Measurements from ENCODE around the gene MTARC2. TPM values are rescaled to one million over a fixed set of nuclear protein-coding genes. Genes with fewer than 3 reads are reported as not detected.
"Not testable (repeated sequence)": the region's sequence is repeated elsewhere in the genome, so short reads cannot be mapped to it uniquely, and the experiment has no call there.

The MTARC2 gene
- total RNA-seq, 1 donor from 2014 or later, result 56.6 TPM

- H3K27ac ChIP-seq, result no peak overlapping the region
- intact Hi-C loops (cut with DNase I), result no loop called here
These were observed 39.9 kb upstream of the MTARC2 start for GRCh38 chr1:220708244-220708643.

GRCh38 chr1:220708936-220709801, 39.0 kb upstream of the MTARC2 start:
- Histone ChIP-seq H3K9me3 (no peaks in the 10 kb centered on the region), H3K4me3 (no peak overlapping the region), H3K27me3 (ENCODE audit: low read depth) (no peaks in the 10 kb centered on the region), H3K4me1 (no peaks in the 10 kb centered on the region), H3K27ac (no peak overlapping the region), H3K36me3 (no peaks in the 10 kb centered on the region)
- DNase-seq, result no peak
- TF ChIP-seq CTCF (IDR thresholded peaks at IDR 0.05), result no peak
- intact Hi-C loops (cut with DNase I), result no loop called here
- peak in 1 of 2 donors; percentile 19 for ATAC-seq

More at GRCh38 chr1:220708244-220708643, 39.9 kb upstream of the MTARC2 start:
- Histone ChIP-seq H3K4me3 (no peak overlapping the region), H3K36me3 (no peaks in the 10 kb centered on the region), H3K27me3 (ENCODE audit: low read depth) (no peaks in the 10 kb centered on the region), H3K9me3 (no peaks in the 10 kb centered on the region), H3K4me1 (no peaks in the 10 kb centered on the region)
- ATAC-seq (no peak), DNase-seq (no peak)
- TF ChIP-seq CTCF (IDR thresholded peaks at IDR 0.05), result no peak

GRCh38 chr1:220710333-220710732, 37.8 kb upstream of the MTARC2 start:
- Histone ChIP-seq H3K4me3 (no peak overlapping the region), H3K4me1 (no peaks in the 10 kb centered on the region), H3K9me3 (no peaks in the 10 kb centered on the region), H3K27ac (no peak overlapping the region), H3K27me3 (ENCODE audit: low read depth) (no peaks in the 10 kb centered on the region), H3K36me3 (no peaks in the 10 kb centered on the region)
- DNase-seq, result no peak
- TF ChIP-seq CTCF (IDR thresholded peaks at IDR 0.05), result no peak
- peak in 1 of 2 donors; percentile 16 for ATAC-seq
- intact Hi-C loops (cut with DNase I), result no loop called here

- no peak overlapping the region for H3K4me3 ChIP-seq
- H3K36me3 ChIP-seq, result no peaks in the 10 kb centered on the region
- intact Hi-C loops (cut with DNase I), result no loop called here
- no peaks in the 10 kb centered on the region for H3K4me1 ChIP-seq
- H3K9me3 ChIP-seq, result no peaks in the 10 kb centered on the region
- H3K27ac ChIP-seq, result no peak overlapping the region
- no peaks in the 10 kb centered on the region for H3K27me3 ChIP-seq (ENCODE audit: low read depth)
- DNase-seq (no peak), ATAC-seq (peak; percentile 36 to 54)
- TF ChIP-seq CTCF (IDR thresholded peaks at IDR 0.05), result no peak
These were observed 36.9 kb upstream of the MTARC2 start for GRCh38 chr1:220711056-220711809.

- ATAC-seq; H3K36me3 ChIP-seq; H3K4me3 ChIP-seq; H3K27ac ChIP-seq; intact Hi-C loops (cut with DNase I); H3K4me1 ChIP-seq; H3K27me3 ChIP-seq (ENCODE audit: low read depth); DNase-seq; H3K9me3 ChIP-seq: not testable (repeated sequence)
These were observed 32.1 kb upstream of the MTARC2 start for GRCh38 chr1:220715986-220716385.

All from lower lobe of right lung (tissue), 2 donors.